AG04450 (cell line): Measurements from ENCODE around the gene ATP13A3. TPM values are rescaled to one million over a fixed set of nuclear protein-coding genes. Genes with fewer than 3 reads are reported as not detected.

Experiments
- CTCF ChIA-PET: fragments of 300-600, 350-600 bp; formaldehyde crosslinking; extraction: SDS; loops from one replicate; lab custom pipeline; 2022; ENCODE audit warnings: antibody characterized with exemption, inconsistent platforms; lab: Charles Lee
- POLR2A ChIA-PET: fragments of 350-600 bp; formaldehyde crosslinking; extraction: SDS; loops from one replicate; lab custom pipeline; 2021; ENCODE audit warnings: antibody characterized with exemption, inconsistent platforms; lab: Yijun Ruan, JAX
- DNase-seq: peaks from one replicate; pipeline ENCODE4 v3.0.0-alpha.2; 2011; ENCODE audit warnings: low read depth, low spot score
- H3K27ac ChIP-seq: one replicate; pipeline ENCODE4 v1.5.1; 2012; ENCODE audit warnings: low read depth, low read length, control low read depth
- H3K27me3 ChIP-seq: one replicate; pipeline ENCODE4 v1.6.0; 2012; ENCODE audit warnings: low read length; ENCODE audit not compliant: control insufficient read depth, insufficient read depth
- H3K4me3 ChIP-seq: 2 replicates; pipeline ENCODE4 v1.5.1; 2011; ENCODE audit warnings: mild to moderate bottlenecking, low read depth, low read length, control low read depth
- H3K9me3 ChIP-seq: 2 replicates; pipeline ENCODE4 v1.5.1; 2012; ENCODE audit warnings: low read length; ENCODE audit not compliant: control insufficient read depth, insufficient read depth
- polyA plus RNA-seq: library from polyadenylated mRNA; depleted of rRNA; stranded (reverse); fragments of >200 nt; gene quantifications from 2 replicates; pipeline ENCODE4 v1.2.3, GENCODE V29; 2011; rRNA removed
- small RNA-seq: library from RNA; depleted of rRNA; stranded (forward); fragments of <200 nt; gene quantifications from one replicate; pipeline ENCODE3, GENCODE V24; 2012; ENCODE audit warnings: low read depth; ENCODE audit not compliant: insufficient read length
- TF ChIP-seq, protein P1 (sequence below): IDR thresholded peaks from 2 replicates; pipeline ENCODE4 v1.5.1; 2011; ENCODE audit warnings: low read depth, low read length, control low read depth, inconsistent platforms

The ATP13A3 gene
- polyA plus RNA-seq, 1 experiment = 132 TPM

DNA sequence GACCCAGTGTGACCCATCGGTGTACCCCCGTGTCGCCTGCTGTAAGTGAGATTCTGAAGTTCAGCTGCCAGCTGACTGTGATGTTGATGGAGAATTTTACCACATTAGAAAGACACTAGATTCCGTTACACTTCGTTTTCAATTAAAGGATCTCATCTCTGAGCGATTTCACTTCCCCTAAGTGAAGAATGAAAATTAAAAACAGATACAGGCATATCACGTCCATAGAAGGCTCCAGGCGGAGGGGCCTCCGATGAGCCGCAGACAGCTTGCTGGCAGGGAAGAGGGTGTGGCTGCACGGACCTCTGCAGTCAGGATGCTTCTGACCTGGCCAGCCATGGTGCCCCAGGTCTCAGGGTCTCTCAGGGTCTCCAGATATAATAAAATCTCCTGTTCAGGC lies 129.1 kb downstream of the ATP13A3 start:
- TF ChIP-seq, protein P1, sequence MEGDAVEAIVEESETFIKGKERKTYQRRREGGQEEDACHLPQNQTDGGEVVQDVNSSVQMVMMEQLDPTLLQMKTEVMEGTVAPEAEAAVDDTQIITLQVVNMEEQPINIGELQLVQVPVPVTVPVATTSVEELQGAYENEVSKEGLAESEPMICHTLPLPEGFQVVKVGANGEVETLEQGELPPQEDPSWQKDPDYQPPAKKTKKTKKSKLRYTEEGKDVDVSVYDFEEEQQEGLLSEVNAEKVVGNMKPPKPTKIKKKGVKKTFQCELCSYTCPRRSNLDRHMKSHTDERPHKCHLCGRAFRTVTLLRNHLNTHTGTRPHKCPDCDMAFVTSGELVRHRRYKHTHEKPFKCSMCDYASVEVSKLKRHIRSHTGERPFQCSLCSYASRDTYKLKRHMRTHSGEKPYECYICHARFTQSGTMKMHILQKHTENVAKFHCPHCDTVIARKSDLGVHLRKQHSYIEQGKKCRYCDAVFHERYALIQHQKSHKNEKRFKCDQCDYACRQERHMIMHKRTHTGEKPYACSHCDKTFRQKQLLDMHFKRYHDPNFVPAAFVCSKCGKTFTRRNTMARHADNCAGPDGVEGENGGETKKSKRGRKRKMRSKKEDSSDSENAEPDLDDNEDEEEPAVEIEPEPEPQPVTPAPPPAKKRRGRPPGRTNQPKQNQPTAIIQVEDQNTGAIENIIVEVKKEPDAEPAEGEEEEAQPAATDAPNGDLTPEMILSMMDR = no peak
- ChIA-PET CTCF (interaction anchor here (13.4 kb wide), 1 partner anchor 13 kb away, joined by 151 read pairs; no protein-coding TSS in a partner anchor), POLR2A (no interaction called here)
- no peak for DNase-seq
- Histone ChIP-seq H3K9me3 (no peaks in the 10 kb centered on the region; the same call in 1 of the 2 replicates), H3K27me3 (peaks cover 12% of the 10 kb centered on the region), H3K27ac (no peak overlapping the region), H3K4me3 (no peak overlapping the region)

DNA sequence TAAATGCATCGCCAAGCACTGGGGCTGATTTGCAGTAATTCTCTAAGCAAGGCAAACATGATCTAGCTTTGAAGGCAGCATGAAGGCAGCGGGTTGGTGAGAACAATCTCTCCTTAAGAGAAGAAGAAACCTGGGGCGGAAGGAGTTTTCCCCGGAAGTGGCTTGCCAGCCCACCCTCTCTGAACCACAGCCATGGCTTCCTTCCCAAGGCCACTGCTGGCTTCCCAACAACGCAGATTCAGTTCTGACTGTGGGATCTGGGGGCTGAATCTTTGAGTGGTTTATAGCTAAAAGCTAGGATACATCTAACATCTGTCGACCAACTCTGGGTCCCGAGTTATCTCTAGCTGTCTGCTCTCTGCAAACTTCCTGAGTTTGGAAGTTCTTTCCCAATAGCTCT lies 131.4 kb downstream of the ATP13A3 start:
- ChIA-PET CTCF (interaction anchor here (13.4 kb wide), 1 partner anchor 10 kb away, joined by 151 read pairs; no protein-coding TSS in a partner anchor), POLR2A (no interaction called here)
- Histone ChIP-seq H3K27me3 (peaks cover 9% of the 10 kb centered on the region), H3K9me3 (no peaks in the 10 kb centered on the region; the same call in 1 of the 2 replicates), H3K4me3 (no peak overlapping the region), H3K27ac (no peak overlapping the region)
- no peak for DNase-seq
- TF ChIP-seq, protein P1 = no peak

DNA sequence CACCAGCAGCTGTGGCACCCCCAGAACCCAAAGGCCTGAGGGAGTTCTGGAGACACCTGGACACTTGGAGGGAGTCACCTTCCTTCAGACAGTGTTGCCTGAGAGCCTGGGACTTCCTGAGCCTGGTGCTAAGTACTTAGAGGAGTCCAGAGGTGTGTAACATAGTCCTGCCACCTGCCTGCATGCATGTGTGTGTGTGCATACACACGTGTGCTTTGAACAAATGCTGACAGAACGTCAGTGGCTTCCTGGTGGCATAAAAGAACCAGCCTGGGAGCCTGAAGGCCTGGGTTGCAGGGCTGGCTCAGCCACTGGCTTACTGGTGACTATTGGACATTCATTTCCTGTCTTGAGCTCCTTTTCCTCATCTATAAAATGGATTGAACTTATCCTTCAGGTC lies 132.5 kb downstream of the ATP13A3 start:
- POLR2A ChIA-PET = no interaction called here
- no peak overlapping the region for H3K27ac ChIP-seq
- DNase-seq = no peak
- TF ChIP-seq, protein P1 = no peak
- CTCF ChIA-PET = interaction anchor here (1.5 to 13.4 kb wide), 2 partner anchors 9 to 21 kb away, joined by 3 to 151 read pairs; no protein-coding TSS in a partner anchor
- H3K4me3 ChIP-seq = no peak overlapping the region
- H3K9me3 ChIP-seq = no peaks in the 10 kb centered on the region; the same call in 1 of the 2 replicates
- H3K27me3 ChIP-seq = peaks cover 5% of the 10 kb centered on the region

Small RNA genes within 50 kb of the gene (small RNA-seq; reads per million reads assigned to genes)
- not detected for gene AC108676.2
- gene RNU6-1101P = not detected

Other genes with a start within 250 kb of the ATP13A3 start
- gene CPN2, start 135.7 kb downstream of the ATP13A3 start, polyA plus RNA-seq = not detected in 2 replicates
- gene LRRC15, start 117.3 kb downstream of the ATP13A3 start, polyA plus RNA-seq = 4.9 and 5.7 TPM in 2 replicates
- gene GP5, start 87.7 kb downstream of the ATP13A3 start, polyA plus RNA-seq = 0.06 and 0.10 TPM in 2 replicates
- gene TMEM44, start 146.4 kb upstream of the ATP13A3 start, polyA plus RNA-seq = 14.0 and 16.8 TPM in 2 replicates
- gene LSG1, start 185.2 kb upstream of the ATP13A3 start, polyA plus RNA-seq = 30.2 and 34.0 TPM in 2 replicates
- gene FAM43A, start 198.9 kb upstream of the ATP13A3 start, polyA plus RNA-seq = 7.6 and 8.1 TPM in 2 replicates